HCT116 (cell line): ENCODE data around the gene ACBD3. TPM values are rescaled to one million over a fixed set of nuclear protein-coding genes. Genes with fewer than 3 reads are reported as not detected.

Experiments
- ATAC-seq: fragments of 200-7000 bp; cut with Tn5 transposase; 2 replicates; pipeline ENCODE4 v1.9.1; 2020; ENCODE audit warnings: mild to moderate bottlenecking, moderate library complexity
- BruUV-seq: library from RNA; stranded (reverse); fragments of 400-500 nt; replicated peaks from 2 replicates; lab custom pipeline; 2021; lab: Mats Ljungman, UMichigan
- CTCF ChIA-PET: fragments of 300-600 bp; sonication (Branson Sonifier 250); formaldehyde crosslinking; loops from one replicate; lab custom pipeline; 2021; ENCODE audit warnings: antibody characterized with exemption; lab: Charles Lee
- POLR2A ChIA-PET: fragments of 300-600, 350-600 bp; sonication (Branson Sonifier 250); formaldehyde crosslinking; loops from one replicate; lab custom pipeline; 2021; ENCODE audit warnings: antibody characterized with exemption; lab: Charles Lee
- RAD21 ChIA-PET, 2 experiments: fragments of 300-600 bp; sonication (Branson Sonifier 250); formaldehyde crosslinking; loops; one replicate each; lab custom pipeline; 2023; ENCODE audit warnings: low total read pairs in 2 of 2; ENCODE audit not compliant: uncharacterized antibody in 2 of 2, unreplicated experiment in 2 of 2, low non-redundant PET in 1 of 2; lab: Charles Lee
- DNase-seq: peaks from one replicate; pipeline ENCODE4 v3.0.0-alpha.2; 2010; ENCODE audit warnings: low read depth, low spot score
- H2AFZ ChIP-seq: fragments of 200-600 bp; shearing (Covaris generic), sonication (generic); 2 replicates; pipeline ENCODE4 v1.6.1; 2017; ENCODE audit warnings: low read depth, mixed run types, mixed read lengths, antibody characterized with exemption, low read length; ENCODE audit not compliant: poor library complexity, severe bottlenecking
- H3K27ac ChIP-seq: 2 replicates; pipeline ENCODE4 v1.5.1; 2012; ENCODE audit warnings: low read depth, low read length
- H3K27me3 ChIP-seq: fragments of 200-600 bp; sonication (generic); 2 replicates; pipeline ENCODE4 v1.6.1; 2016; ENCODE audit warnings: mixed run types, low read length, mixed read lengths; ENCODE audit not compliant: insufficient read depth
- H3K36me3 ChIP-seq, 2 experiments: fragments of 200-500 bp in 1 of 2; fragments of 200-600 bp in 1 of 2; sonication (Bioruptor generic) in 1 of 2; sonication (generic) in 1 of 2; 2 replicates each; pipeline versions ENCODE4 v1.5.1 to v1.6.1; 2014 to 2016; ENCODE audit warnings: low read length in 2 of 2, inconsistent platforms in 1 of 2, mixed read lengths in 1 of 2, mixed run types in 1 of 2; ENCODE audit not compliant: insufficient read depth in 2 of 2, control insufficient read depth in 1 of 2
- H3K4me1 ChIP-seq, 2 experiments: fragments of 200-600 bp in 1 of 2; sonication (generic) in 1 of 2; 2 replicates each; pipeline versions ENCODE4 v1.5.1 to v1.6.1; 2012 to 2017; ENCODE audit warnings: low read length in 2 of 2, inconsistent platforms in 1 of 2, mild to moderate bottlenecking in 1 of 2, mixed read lengths in 1 of 2, mixed run types in 1 of 2, moderate library complexity in 1 of 2; ENCODE audit not compliant: insufficient read depth in 2 of 2, control insufficient read depth in 1 of 2
- H3K4me2 ChIP-seq: fragments of 200-600 bp; sonication (generic); 2 replicates; pipeline ENCODE4 v1.6.1; 2017; ENCODE audit warnings: mixed run types, low read length, mixed read lengths
- H3K4me3 ChIP-seq, 2 experiments: fragments of 200-600 bp in 1 of 2; sonication (generic) in 1 of 2; replicated peaks in 1 of 2; 2 replicates each; pipeline ENCODE4 v1.5.1; 2011 to 2016; ENCODE audit warnings: low read length in 2 of 2, control low read depth in 1 of 2, low read depth in 1 of 2, mild to moderate bottlenecking in 1 of 2, mixed read lengths in 1 of 2, mixed run types in 1 of 2
- H3K79me2 ChIP-seq: fragments of 200-600 bp; sonication (generic); 2 replicates; pipeline ENCODE4 v1.6.1; 2017; ENCODE audit warnings: mild to moderate bottlenecking, mixed run types, low read length, moderate library complexity, mixed read lengths; ENCODE audit not compliant: insufficient read depth
- H3K9ac ChIP-seq: fragments of 200-600 bp; sonication (generic); 2 replicates; pipeline ENCODE4 v1.6.1; 2016; ENCODE audit warnings: low read length, mixed read lengths
- H3K9me2 ChIP-seq: fragments of 200-600 bp; sonication (generic), shearing (Covaris generic); 2 replicates; pipeline ENCODE4 v1.6.1; 2017; ENCODE audit warnings: mixed run types, mild to moderate bottlenecking, moderate library complexity; ENCODE audit not compliant: insufficient read depth
- H3K9me3 ChIP-seq, 2 experiments: fragments of 200-500 bp in 1 of 2; fragments of 200-600 bp in 1 of 2; sonication (Bioruptor generic) in 1 of 2; sonication (generic) in 1 of 2; 2 replicates each; pipeline ENCODE4 v1.6.1; 2014 to 2017; ENCODE audit warnings: low read length in 2 of 2, mixed read lengths in 2 of 2, inconsistent platforms in 1 of 2, low read depth in 1 of 2, mild to moderate bottlenecking in 1 of 2, mixed run types in 1 of 2, moderate library complexity in 1 of 2; ENCODE audit not compliant: control insufficient read depth in 1 of 2, insufficient read depth in 1 of 2
- H4K20me1 ChIP-seq: fragments of 200-600 bp; sonication (generic), shearing (Covaris generic); 2 replicates; pipeline ENCODE4 v1.6.1; 2017; ENCODE audit warnings: mixed run types, mild to moderate bottlenecking, moderate library complexity; ENCODE audit not compliant: insufficient read depth
- EGR1 ChIP-seq: IDR thresholded peaks from 2 replicates; pipeline ENCODE4 v1.6.1; 2012; ENCODE audit warnings: low read depth
- ELF1 ChIP-seq: IDR thresholded peaks from 2 replicates; pipeline ENCODE4 v1.6.1; 2012; ENCODE audit warnings: low read depth, borderline replicate concordance
- EZH2 ChIP-seq: fragments of 200-600 bp; sonication (generic); IDR thresholded peaks from 2 replicates; pipeline ENCODE4 v1.6.1; 2017; ENCODE audit warnings: antibody characterized with exemption, mixed run types
- EZH2phosphoT487 ChIP-seq: fragments of 200-600 bp; IDR thresholded peaks from 2 replicates; pipeline ENCODE4 v1.6.1; 2018; ENCODE audit warnings: antibody characterized with exemption, borderline replicate concordance
- JUND ChIP-seq: IDR thresholded peaks from 2 replicates; pipeline ENCODE4 v1.6.1; 2012
- SIN3A ChIP-seq: IDR thresholded peaks from 2 replicates; pipeline ENCODE4 v1.6.1; 2012; ENCODE audit warnings: low read depth
- intact Hi-C: fragments of 100-400 bp; cut with micrococcal nuclease; formaldehyde crosslinking; loops from 2 replicates; pipeline ENCODE4 v1.10.0; 2022
- total RNA-seq: library from RNA; stranded (reverse); gene quantifications from one replicate; pipeline ENCODE4 v1.2.1, GENCODE V29; 2021; ENCODE audit not compliant: unreplicated experiment
- TF ChIP-seq, protein P1 (sequence below): IDR thresholded peaks from 2 replicates; pipeline ENCODE4 v1.6.1; 2012
- TF ChIP-seq, protein P2 (sequence below): IDR thresholded peaks from 2 replicates; pipeline ENCODE4 v1.6.1; 2011; ENCODE audit warnings: mild to moderate bottlenecking, low read length, moderate library complexity; ENCODE audit not compliant: insufficient replicate concordance; ENCODE audit errors: extremely low read depth

The ACBD3 gene
- total RNA-seq, 1 experiment from 2014 or later, result 29.6 TPM

- no peaks in the 10 kb centered on the region for H4K20me1 ChIP-seq
- ChIA-PET CTCF (interaction anchor here (1.0 to 3.1 kb wide), 5 partner anchors 10 to 80 kb away, joined by 3 to 21 read pairs (median 4); partner anchors contain the start of gene H3-3A), RAD21 (interaction anchor here in 1 of 2 experiments (1.2 kb wide), 1 partner anchor 10 kb away, joined by 4 read pairs; no protein-coding TSS in a partner anchor), POLR2A (interaction anchor here (1.0 kb wide), 1 partner anchor 56 kb away, joined by 3 read pairs; no protein-coding TSS in a partner anchor)
- peak overlapping the region; percentile 95; the same call in 1 of the 2 replicates for H3K27ac ChIP-seq
- H3K4me2 ChIP-seq, result peak overlapping the region; percentile 88
- TF ChIP-seq SIN3A, result no peak
- ATAC-seq (no peak), DNase-seq (no peak)
- H3K36me3 ChIP-seq, result no peaks in the 10 kb centered on the region
- peaks cover 28 to 44% of the 10 kb centered on the region in 2 experiments for H3K4me1 ChIP-seq
- H2AFZ ChIP-seq, result no peak overlapping the region
- H3K9ac ChIP-seq, result no peak overlapping the region
- H3K27me3 ChIP-seq, result no peaks in the 10 kb centered on the region
- H3K9me2 ChIP-seq, result no peaks in the 10 kb centered on the region
- no peaks in the 10 kb centered on the region for H3K79me2 ChIP-seq
- intact Hi-C loops, result no loop called here
- peak overlapping the region in 1 of 2 experiments; percentile 59; a peak in 1 of 4 replicates for H3K4me3 ChIP-seq
- no TSS peak for BruUV-seq
- no peaks in the 10 kb centered on the region for H3K9me3 ChIP-seq
Measured at GRCh38 chr1:226121049-226121586, 65.4 kb downstream of the ACBD3 start.

DNA sequence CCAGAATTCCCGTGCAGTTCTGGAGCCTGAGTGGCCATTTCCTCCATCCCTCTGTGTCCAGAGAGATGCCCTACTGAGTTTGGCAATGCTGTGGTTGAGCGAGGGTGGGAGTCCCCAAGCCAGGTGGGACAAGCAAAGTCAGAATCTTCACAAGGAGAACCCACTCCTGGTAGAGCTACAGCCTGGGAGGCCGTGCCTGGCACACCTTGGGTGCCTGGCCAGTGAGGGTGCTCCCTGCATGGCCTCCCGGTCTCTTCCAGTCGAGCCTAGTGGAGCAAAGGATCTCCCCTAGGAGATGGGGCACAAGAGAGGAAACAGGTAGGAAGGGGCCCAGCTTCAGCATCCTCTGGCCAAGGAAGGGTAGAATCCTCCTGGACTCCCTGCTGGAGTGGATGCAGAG, 66.1 kb downstream of the ACBD3 start:
- peaks cover 26 to 38% of the 10 kb centered on the region in 2 experiments for H3K4me1 ChIP-seq
- TF ChIP-seq, protein P1, sequence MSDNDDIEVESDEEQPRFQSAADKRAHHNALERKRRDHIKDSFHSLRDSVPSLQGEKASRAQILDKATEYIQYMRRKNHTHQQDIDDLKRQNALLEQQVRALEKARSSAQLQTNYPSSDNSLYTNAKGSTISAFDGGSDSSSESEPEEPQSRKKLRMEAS, result no peak
- TF ChIP-seq ELF1, result no peak
- no peak for TF ChIP-seq SIN3A
- TF ChIP-seq EZH2phosphoT487, result no peak
- no peak for TF ChIP-seq JUND
- TF ChIP-seq, protein P2, sequence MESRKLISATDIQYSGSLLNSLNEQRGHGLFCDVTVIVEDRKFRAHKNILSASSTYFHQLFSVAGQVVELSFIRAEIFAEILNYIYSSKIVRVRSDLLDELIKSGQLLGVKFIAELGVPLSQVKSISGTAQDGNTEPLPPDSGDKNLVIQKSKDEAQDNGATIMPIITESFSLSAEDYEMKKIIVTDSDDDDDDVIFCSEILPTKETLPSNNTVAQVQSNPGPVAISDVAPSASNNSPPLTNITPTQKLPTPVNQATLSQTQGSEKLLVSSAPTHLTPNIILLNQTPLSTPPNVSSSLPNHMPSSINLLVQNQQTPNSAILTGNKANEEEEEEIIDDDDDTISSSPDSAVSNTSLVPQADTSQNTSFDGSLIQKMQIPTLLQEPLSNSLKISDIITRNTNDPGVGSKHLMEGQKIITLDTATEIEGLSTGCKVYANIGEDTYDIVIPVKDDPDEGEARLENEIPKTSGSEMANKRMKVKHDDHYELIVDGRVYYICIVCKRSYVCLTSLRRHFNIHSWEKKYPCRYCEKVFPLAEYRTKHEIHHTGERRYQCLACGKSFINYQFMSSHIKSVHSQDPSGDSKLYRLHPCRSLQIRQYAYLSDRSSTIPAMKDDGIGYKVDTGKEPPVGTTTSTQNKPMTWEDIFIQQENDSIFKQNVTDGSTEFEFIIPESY, result no peak
- no peak for TF ChIP-seq EZH2
- no peak for TF ChIP-seq EGR1
- H3K9me2 ChIP-seq, result no peaks in the 10 kb centered on the region
- BruUV-seq, result no TSS peak
- DNase-seq (no peak), ATAC-seq (no peak)
- H4K20me1 ChIP-seq, result no peaks in the 10 kb centered on the region
- no peak overlapping the region for H3K27ac ChIP-seq
- no peaks in the 10 kb centered on the region for H3K36me3 ChIP-seq
- H2AFZ ChIP-seq, result no peak overlapping the region
- H3K4me2 ChIP-seq, result no peak overlapping the region
- no peak overlapping the region for H3K9ac ChIP-seq
- H3K27me3 ChIP-seq, result no peaks in the 10 kb centered on the region
- ChIA-PET RAD21 (interaction anchor here in 1 of 2 experiments (1.2 kb wide), 1 partner anchor 9 kb away, joined by 4 read pairs; no protein-coding TSS in a partner anchor), POLR2A (interaction anchor here (1.0 kb wide), 1 partner anchor 55 kb away, joined by 3 read pairs; no protein-coding TSS in a partner anchor), CTCF (interaction anchor here (1.0 to 3.1 kb wide), 5 partner anchors 9 to 81 kb away, joined by 3 to 21 read pairs (median 4); partner anchors contain the start of gene H3-3A)
- intact Hi-C loops, result no loop called here
- no peaks in the 10 kb centered on the region for H3K79me2 ChIP-seq
- H3K4me3 ChIP-seq, result no peak overlapping the region
- no peaks in the 10 kb centered on the region for H3K9me3 ChIP-seq
